Activated naive CD8-positive, alpha-beta T cell (primary cell): ENCODE results near the gene SLTM.
"Not testable (repeated sequence)": the region's sequence is repeated elsewhere in the genome, so short reads cannot be mapped to it uniquely, and the experiment has no call there.

ENCODE experiments used
- H3K27ac Mint-ChIP-seq: one replicate; pipeline ENCODE4 v1.8.0; 2021; ENCODE audit warnings: mixed read lengths
- H3K27me3 Mint-ChIP-seq: one replicate; pipeline ENCODE4 v1.8.0; 2021; ENCODE audit warnings: mixed read lengths
- H3K36me3 Mint-ChIP-seq: one replicate; pipeline ENCODE4 v1.8.0; 2021; ENCODE audit warnings: mixed read lengths
- H3K4me1 Mint-ChIP-seq: one replicate; pipeline ENCODE4 v1.8.0; 2021; ENCODE audit warnings: low read depth, mixed read lengths
- H3K4me3 Mint-ChIP-seq: one replicate; pipeline ENCODE4 v1.8.0; 2021; ENCODE audit warnings: mild to moderate bottlenecking, mixed read lengths
- H3K9me3 Mint-ChIP-seq: one replicate; pipeline ENCODE4 v1.8.0; 2021; ENCODE audit warnings: low read depth, mixed read lengths

SLTM gene

DNA sequence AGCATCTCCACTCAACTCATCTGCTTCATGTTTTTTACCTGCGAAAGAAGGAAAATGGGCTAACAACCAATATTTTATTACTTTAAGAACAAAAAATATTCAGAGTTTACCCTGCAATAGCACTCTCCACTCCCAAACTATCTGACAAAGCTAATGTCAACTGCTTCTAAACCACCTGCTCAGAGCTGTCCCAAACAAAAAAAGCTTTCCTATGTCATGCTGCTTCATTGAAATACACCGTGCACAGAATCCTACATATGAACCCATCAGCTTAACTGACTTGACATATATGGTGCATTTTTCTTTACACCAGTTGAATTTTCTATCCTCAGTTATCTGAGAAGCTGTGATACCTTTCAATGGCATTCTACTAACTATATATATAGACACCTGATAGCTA lies 16.5 kb downstream of the SLTM start:
- H3K9me3 Mint-ChIP-seq = no peaks in the 10 kb centered on the region
- no peaks in the 10 kb centered on the region for H3K27me3 Mint-ChIP-seq
- H3K4me3 Mint-ChIP-seq = no peak overlapping the region
- H3K4me1 Mint-ChIP-seq = peaks cover 36% of the 10 kb centered on the region
- peaks cover 16% of the 10 kb centered on the region for H3K36me3 Mint-ChIP-seq
- peak overlapping the region; percentile 4 for H3K27ac Mint-ChIP-seq

DNA sequence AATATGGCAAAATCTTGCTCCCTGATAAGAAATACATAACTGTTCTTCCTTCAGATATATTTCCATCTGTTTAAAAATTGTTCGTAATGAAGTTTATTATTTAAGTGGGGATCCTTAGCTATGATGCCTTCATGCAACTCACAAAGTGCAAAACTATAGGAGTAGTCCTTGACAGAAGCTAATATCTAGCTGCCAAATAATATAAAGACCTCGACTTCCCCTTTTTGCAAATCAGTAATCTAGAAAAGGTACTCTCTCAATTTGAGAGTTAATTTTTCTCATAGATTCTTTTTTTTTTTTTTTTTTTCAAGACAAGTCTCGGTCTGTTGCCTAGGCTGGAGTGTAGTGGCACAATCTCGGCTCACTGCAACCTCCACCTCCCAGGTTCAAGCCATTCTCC lies 23.0 kb downstream of the SLTM start:
- Mint-ChIP-seq H3K4me3 (no peak overlapping the region), H3K27ac (no peak overlapping the region), H3K4me1 (peaks cover 58% of the 10 kb centered on the region)

DNA sequence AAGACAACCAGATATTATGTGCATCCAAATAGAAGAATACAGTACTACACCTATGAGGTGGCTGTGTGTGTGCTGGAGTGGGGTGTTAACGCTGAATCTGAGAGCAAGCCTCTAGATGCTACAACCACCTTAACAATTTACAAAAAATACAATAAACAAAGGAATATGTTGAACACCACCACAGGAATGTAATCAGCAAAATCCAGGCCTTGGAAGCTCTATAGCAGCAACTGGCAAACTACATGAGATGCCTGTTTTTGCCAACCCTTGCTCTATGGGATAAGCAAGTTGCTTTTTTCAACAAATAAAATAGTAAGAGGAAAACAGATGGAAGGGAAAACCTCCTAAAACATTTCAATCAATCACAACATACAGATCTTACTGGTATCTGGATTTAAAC lies 23.9 kb downstream of the SLTM start:
- peaks cover 58% of the 10 kb centered on the region for H3K4me1 Mint-ChIP-seq
- H3K4me3 Mint-ChIP-seq = peak overlapping the region; percentile 20
- H3K36me3 Mint-ChIP-seq = peaks cover 19% of the 10 kb centered on the region
- no peaks in the 10 kb centered on the region for H3K9me3 Mint-ChIP-seq
- peak overlapping the region; percentile 28 for H3K27ac Mint-ChIP-seq
- H3K27me3 Mint-ChIP-seq = no peaks in the 10 kb centered on the region

More for the DNA sequence above, 23.0 kb downstream of the SLTM start:
- Mint-ChIP-seq H3K9me3 (no peaks in the 10 kb centered on the region), H3K36me3 (peaks cover 19% of the 10 kb centered on the region), H3K27me3 (no peaks in the 10 kb centered on the region)

DNA sequence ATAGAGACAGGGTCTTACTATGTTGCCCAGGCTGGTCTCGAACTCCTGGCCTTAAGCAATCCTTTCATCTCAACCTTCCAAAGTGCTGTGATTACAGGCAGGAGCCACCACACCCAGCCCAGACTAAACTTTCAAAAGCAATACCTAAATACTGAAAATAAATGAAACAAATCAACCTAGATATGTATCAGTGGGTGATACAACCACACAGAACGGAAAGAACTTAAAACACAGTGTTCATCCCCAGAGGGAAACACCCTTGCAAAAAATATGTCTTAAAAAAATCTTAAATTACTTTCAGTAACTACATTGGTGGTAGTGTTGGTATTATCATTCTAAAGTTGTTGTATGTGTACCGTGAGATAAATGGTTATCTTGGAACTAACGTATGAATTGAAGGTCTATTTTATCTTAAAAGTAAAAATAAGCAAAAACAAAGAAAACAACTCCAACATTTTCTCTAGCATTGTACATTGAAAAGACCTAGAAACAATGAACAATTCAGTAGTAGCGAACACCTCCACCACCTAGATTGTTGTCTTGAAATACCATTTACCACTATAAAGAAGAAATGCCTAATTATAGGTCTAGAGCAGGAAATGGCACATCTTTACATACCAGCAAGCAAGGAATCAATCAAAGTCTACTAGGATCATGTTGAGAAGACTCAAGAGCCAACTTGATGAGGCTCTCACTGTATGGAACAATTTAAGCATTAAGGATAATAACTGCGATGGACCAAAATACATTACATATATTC lies 24.7 kb downstream of the SLTM start:
- H3K27ac Mint-ChIP-seq = peak overlapping the region; percentile 28
- no peaks in the 10 kb centered on the region for H3K27me3 Mint-ChIP-seq
- peaks cover 12% of the 10 kb centered on the region for H3K36me3 Mint-ChIP-seq
- no peaks in the 10 kb centered on the region for H3K9me3 Mint-ChIP-seq
- peak overlapping the region; percentile 12 for H3K4me3 Mint-ChIP-seq
- H3K4me1 Mint-ChIP-seq = peaks cover 52% of the 10 kb centered on the region

DNA sequence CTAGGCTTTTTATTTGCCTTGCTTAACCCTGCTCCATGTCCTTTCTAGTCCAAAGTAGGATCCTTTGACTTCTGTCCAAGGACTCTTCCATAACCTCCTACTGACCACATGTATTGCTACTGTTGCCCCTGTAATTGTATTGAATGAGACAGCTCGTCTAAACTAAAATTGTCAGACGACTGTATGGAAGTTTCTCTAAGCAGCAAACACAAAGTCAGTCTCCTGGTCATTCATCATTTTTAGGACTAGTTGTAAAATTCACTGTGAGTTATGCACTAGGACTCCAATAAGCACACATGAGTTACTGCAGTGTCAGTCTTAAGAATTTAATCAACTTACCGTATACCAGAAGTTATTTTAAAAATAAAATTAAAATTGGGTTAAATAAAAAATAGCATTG lies 32.8 kb downstream of the SLTM start:
- Mint-ChIP-seq H3K36me3 (peaks cover 5% of the 10 kb centered on the region), H3K27me3 (no peaks in the 10 kb centered on the region), H3K9me3 (no peaks in the 10 kb centered on the region), H3K4me1 (peaks cover 7% of the 10 kb centered on the region), H3K4me3 (no peak overlapping the region), H3K27ac (no peak overlapping the region)

DNA sequence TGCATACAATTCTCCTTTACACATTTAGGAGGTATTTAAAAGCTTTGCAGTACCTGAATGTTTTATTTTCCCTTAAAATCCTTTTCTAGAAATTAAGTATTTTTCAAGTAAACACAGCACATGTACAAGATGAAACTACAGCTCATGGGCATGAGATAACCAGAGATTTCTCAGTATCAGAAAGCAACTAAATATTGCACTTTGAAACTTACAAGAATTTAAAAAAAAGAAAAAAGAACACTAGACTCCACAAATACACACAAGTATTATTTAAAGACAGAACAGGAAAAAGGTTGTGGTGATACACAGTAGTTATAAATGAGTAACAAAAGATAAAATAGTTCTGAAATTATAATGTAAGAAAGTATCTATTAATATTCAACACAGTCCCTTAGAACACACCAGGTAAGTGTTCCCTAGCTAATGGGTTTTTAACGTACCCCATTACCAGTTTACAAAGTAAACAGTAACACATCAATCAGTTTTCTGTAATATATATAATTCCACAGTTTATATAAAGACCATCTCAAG lies 35.3 kb downstream of the SLTM start:
- Mint-ChIP-seq H3K27ac (no peak overlapping the region), H3K36me3 (peaks cover 12% of the 10 kb centered on the region), H3K27me3 (no peaks in the 10 kb centered on the region), H3K4me1 (peaks cover 7% of the 10 kb centered on the region), H3K4me3 (no peak overlapping the region), H3K9me3 (no peaks in the 10 kb centered on the region)

DNA sequence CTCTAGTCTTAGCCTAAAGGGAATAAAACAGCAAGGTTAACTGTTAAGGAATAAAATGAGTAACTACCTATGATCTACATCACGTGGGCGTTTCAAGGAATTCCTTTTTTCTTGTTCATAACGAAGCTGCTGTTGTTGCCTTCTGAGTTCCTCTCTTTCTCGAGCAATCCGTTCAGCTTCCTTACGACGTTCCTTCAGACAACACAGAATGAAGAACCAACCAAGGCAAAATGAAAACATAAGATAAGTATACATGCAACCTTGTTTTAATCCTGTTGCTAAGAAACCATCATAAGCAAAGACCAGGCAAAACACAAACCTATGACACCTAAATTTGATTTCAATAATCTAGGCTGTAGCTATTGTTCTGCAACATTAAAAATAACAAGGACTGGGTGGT lies 44.1 kb downstream of the SLTM start:
- H3K4me1 Mint-ChIP-seq = peaks cover 6% of the 10 kb centered on the region
- H3K36me3 Mint-ChIP-seq = peaks cover 29% of the 10 kb centered on the region
- no peaks in the 10 kb centered on the region for H3K27me3 Mint-ChIP-seq
- peak overlapping the region; percentile 18 for H3K27ac Mint-ChIP-seq
- H3K4me3 Mint-ChIP-seq = no peak overlapping the region
- H3K9me3 Mint-ChIP-seq = no peaks in the 10 kb centered on the region

DNA sequence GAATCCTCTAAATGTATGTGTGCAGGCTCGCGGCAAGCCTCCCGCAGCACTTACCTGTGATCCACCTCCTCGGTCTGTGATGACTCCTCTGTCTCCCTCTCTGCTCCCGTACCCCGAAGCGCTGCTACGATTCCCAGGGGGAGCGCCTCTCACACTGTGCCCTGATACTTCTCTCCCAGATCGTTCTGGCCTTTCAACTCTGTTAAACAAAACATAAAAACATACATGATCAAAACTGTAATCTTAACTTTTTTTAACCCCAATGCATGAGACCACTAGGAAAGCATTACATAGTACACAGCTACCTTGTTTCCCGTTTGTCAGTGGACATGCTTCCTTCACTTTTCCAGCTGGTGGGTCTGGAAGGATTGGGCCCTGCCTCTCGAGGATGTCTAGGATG lies 46.6 kb downstream of the SLTM start:
- peak overlapping the region; percentile 46 for H3K27ac Mint-ChIP-seq
- H3K9me3 Mint-ChIP-seq = no peaks in the 10 kb centered on the region
- no peaks in the 10 kb centered on the region for H3K27me3 Mint-ChIP-seq
- peaks cover 7% of the 10 kb centered on the region for H3K4me1 Mint-ChIP-seq
- H3K4me3 Mint-ChIP-seq = no peak overlapping the region
- H3K36me3 Mint-ChIP-seq = peaks cover 31% of the 10 kb centered on the region

DNA sequence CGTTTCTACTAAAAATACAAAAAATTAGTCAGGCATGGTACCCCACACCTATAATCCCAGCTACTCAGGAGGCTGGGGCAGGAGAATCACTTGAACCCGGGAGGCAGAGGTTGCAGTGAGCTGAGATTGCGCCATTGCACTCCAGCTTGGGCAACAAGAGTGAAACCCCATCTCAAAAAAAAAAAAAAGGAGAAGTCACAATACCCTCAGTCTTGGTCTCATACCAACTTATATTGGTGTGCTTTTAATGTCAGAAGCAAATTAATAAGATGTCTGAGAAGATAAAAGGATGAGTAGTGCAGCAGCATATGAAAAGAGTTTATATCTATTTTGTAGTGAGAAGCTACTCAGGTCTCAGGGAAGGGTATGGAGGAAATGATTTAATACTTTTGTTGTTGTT lies 49.6 kb downstream of the SLTM start:
- H3K36me3 Mint-ChIP-seq = peaks cover 31% of the 10 kb centered on the region
- H3K4me3 Mint-ChIP-seq, H3K9me3 Mint-ChIP-seq, H3K27me3 Mint-ChIP-seq, H3K27ac Mint-ChIP-seq, H3K4me1 Mint-ChIP-seq: not testable (repeated sequence)

DNA sequence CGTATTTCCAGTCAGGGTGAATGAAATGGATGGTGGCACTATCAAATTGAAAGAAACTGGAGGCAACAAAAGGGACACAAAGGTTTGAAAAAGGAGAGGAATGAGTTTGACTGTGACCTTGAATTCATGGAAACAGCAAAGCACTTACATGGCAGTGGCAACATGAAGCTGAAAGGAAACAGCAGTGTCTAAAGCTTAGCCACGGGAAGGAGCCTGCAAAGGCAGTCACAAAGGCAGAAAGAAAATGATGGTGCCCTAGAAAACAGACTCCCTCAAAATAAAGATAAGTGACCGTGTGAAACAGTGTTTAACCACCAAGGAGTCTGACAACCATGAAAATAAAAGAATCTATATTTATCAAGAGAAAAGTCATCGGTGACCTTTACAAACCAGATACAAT lies 51.2 kb downstream of the SLTM start:
- Mint-ChIP-seq H3K27ac (peak overlapping the region; percentile 54), H3K36me3 (peaks cover 33% of the 10 kb centered on the region), H3K27me3 (no peaks in the 10 kb centered on the region), H3K4me3 (no peak overlapping the region), H3K9me3 (no peaks in the 10 kb centered on the region), H3K4me1 (peaks cover 2% of the 10 kb centered on the region)

DNA sequence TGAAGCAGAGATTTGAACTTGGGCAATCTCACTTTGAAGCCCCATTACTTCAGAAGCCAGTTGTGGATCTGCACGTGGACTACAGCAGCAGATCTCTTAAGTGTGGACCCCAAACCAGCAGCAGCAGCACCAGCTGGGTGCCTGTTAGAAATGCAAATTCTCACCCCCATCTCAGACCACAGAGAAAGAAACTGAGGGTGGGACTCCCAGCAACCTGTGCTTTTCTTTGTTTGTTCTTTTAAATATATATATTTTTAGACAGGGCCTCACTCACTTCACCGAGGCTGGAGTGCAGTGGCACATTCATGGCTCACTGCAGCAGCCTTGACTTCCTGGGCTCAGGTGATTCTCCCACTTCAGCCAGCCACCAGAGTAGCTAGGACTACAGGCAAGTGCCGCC lies 53.2 kb downstream of the SLTM start:
- peaks cover 39% of the 10 kb centered on the region for H3K36me3 Mint-ChIP-seq
- H3K27me3 Mint-ChIP-seq = no peaks in the 10 kb centered on the region
- no peak overlapping the region for H3K4me3 Mint-ChIP-seq
- no peaks in the 10 kb centered on the region for H3K9me3 Mint-ChIP-seq
- H3K4me1 Mint-ChIP-seq = peaks cover 2% of the 10 kb centered on the region
- no peak overlapping the region for H3K27ac Mint-ChIP-seq

DNA sequence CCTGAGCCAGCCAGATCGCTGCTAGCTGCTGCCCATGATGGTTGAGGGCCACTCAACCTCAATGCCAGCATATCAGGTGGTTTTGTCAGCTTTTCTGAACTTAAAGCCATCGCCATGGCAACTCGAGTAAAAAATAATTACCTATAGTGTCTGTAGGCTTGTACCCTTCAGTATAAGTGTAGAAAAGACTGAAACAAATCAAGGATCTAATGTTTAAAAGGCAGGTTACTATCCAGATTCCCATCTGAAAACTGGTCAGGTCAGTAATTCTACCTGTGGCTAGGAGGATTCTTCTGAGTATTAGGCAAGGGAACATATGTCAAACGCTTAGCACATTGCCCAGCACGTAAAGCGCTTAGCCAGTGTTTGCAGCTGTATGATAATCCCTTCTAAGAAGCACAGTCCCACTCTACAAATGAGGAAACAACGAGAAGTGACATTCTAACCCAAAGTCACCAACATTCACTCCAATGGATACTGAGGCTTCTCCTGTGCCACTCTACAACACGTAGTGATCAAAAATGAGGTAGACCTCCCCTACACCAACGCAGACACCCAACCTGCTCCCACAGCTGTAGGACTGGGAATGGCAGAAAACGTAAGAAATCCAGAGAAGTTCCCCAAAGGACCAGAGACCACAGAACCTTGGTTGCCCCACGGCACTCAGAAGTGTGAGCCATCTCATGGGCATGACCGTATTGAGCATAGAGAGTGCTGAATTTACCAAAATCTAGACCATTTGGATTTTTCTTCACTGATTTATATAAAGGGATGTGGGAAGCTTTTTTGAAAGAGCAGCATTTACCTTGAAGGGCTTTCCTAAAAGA lies 55.3 kb downstream of the SLTM start:
- Mint-ChIP-seq H3K9me3 (no peaks in the 10 kb centered on the region), H3K27ac (no peak overlapping the region), H3K27me3 (no peaks in the 10 kb centered on the region), H3K4me1 (peaks cover 2% of the 10 kb centered on the region), H3K36me3 (peaks cover 30% of the 10 kb centered on the region), H3K4me3 (no peak overlapping the region)

DNA sequence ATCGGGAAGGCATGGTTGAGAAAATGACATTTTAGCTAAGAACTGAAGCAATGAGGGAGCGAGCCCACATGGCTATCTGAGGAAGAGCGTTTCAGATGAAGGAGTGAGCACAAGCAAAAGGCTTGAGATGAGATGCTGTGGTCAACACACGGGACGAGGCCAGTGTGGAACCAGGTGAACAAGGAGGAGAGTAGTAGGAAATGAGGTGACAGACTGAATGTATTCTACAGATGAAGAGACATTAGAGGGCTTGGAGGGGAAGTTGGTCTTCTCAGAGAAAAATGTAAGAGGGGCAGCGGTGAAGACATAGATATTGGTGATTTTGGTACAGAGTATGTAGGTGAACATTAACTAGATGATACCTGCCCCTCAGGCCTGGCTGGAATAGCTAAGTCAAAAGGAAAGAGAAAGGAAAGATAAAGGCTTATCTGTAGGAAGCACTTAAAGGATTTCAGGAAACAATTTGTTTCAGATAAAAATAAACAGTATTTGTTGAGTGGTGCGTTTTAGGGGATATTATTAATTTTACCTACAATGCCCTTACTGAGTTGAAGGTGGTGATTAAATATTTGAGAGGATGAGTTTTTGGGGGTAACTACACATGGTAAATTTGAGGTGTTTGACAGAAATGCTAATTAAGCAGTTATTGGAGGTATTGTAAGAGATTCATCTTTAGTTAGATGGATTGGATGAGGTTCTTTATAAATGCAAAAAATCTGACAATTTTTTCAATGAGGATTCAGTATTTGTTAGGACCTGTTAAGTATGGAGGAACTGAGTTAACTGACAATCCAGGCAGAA lies 57.0 kb downstream of the SLTM start:
- Mint-ChIP-seq H3K36me3 (peaks cover 23% of the 10 kb centered on the region), H3K4me1 (no peaks in the 10 kb centered on the region), H3K27me3 (no peaks in the 10 kb centered on the region), H3K9me3 (no peaks in the 10 kb centered on the region), H3K27ac (peak overlapping the region; percentile 1), H3K4me3 (no peak overlapping the region)

DNA sequence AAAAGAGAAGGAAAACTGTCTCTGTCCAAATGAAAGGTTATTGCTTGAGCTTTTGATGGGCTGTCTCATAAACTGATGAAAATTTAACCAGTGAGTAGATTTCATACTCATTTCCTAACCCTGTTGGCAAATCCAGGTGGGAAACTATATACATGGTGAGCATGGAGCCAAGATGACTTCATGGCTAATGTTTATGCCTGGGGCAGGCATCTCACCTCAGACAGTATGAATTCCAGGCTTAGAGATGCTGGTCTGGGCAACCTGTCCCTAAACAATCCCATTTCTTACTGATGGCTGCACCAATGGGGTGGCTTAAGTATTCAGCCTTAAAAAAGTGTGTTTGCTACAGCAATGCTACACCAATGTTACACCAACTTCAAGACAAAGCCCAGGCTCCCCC lies 58.1 kb downstream of the SLTM start:
- Mint-ChIP-seq H3K9me3 (no peaks in the 10 kb centered on the region), H3K36me3 (peaks cover 22% of the 10 kb centered on the region), H3K27ac (no peak overlapping the region), H3K27me3 (no peaks in the 10 kb centered on the region), H3K4me1 (no peaks in the 10 kb centered on the region), H3K4me3 (no peak overlapping the region)

DNA sequence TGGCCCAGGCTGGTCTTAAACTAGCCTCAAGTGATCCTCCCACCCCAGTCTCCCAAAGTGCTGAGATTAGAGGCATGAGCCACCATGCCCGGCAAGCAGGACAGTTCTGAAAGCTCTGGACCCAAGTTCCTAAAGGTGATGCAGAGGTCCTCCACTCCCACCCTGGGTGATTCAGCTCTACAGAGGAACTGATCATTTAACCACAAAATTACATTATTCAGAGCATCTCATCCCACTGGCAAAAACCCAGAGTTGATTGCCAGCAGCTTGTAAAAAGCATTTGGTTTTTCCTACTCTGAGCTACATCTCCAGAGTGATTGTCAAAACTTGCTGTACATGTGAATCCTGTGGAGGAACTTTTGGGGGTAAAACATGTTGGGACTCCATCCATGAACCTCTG lies 60.2 kb downstream of the SLTM start:
- Mint-ChIP-seq H3K4me1 (no peaks in the 10 kb centered on the region), H3K27me3 (no peaks in the 10 kb centered on the region), H3K9me3 (no peaks in the 10 kb centered on the region), H3K36me3 (peaks cover 13% of the 10 kb centered on the region), H3K27ac (no peak overlapping the region), H3K4me3 (no peak overlapping the region)
